Mammary epithelial cell (primary cell): ENCODE data around the gene TRIP13.

Experiments
- EZH2 ChIP-seq: IDR thresholded peaks from 2 replicates; pipeline ENCODE4 v1.6.1; 2012; ENCODE audit warnings: low read length, inconsistent platforms, borderline replicate concordance
- TF ChIP-seq, protein P1 (sequence below), 2 donors: IDR thresholded peaks in 1 of 2; conservative IDR thresholded peaks in 1 of 2; 2 replicates each; pipeline ENCODE4 v1.5.1; 2011 to 2012; ENCODE audit warnings: inconsistent platforms in 2 of 2, low read length in 2 of 2, mild to moderate bottlenecking in 2 of 2, control low read depth in 1 of 2, low read depth in 1 of 2; ENCODE audit not compliant: insufficient read depth in 1 of 2; ENCODE audit errors: extremely low read depth in 1 of 2

DNA sequence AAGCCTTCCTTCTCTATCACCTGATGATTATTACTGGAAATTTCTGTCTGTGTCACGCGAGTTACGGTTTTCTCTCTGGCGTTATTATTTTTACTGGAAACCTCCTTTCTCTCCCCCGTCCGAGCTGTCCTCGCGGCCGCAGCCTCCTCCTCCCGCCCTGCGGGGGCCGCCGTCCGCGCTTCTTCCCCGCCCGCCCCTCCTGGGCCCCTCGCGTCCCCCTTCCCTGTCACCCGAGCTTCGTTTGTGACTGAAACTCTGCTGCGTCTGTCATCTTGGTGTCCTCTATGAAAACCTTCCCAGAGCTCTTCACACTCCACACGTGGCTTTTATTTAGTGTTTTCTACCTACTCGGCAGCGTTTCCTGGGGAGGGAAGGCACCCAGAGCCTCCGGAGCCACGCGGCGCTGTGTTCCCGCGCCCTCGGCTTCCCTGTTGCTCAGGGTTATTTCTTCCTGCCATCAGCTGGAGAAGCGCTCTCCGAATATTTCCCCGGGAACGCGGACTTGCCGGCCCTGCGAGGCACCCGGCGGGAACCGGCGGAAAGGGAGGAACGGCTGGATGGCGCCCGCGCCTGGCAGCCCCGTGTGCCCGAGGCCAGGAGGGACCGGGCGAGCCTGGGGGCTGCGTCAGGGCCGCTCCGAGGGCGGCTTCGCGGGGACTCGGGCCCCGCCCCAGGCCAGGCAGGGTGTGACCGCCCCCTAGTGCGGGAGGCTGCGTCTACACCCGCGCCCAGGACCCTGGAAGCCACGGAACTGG is 33.9 kb downstream of the TRIP13 start:
- TF ChIP-seq, protein P1, sequence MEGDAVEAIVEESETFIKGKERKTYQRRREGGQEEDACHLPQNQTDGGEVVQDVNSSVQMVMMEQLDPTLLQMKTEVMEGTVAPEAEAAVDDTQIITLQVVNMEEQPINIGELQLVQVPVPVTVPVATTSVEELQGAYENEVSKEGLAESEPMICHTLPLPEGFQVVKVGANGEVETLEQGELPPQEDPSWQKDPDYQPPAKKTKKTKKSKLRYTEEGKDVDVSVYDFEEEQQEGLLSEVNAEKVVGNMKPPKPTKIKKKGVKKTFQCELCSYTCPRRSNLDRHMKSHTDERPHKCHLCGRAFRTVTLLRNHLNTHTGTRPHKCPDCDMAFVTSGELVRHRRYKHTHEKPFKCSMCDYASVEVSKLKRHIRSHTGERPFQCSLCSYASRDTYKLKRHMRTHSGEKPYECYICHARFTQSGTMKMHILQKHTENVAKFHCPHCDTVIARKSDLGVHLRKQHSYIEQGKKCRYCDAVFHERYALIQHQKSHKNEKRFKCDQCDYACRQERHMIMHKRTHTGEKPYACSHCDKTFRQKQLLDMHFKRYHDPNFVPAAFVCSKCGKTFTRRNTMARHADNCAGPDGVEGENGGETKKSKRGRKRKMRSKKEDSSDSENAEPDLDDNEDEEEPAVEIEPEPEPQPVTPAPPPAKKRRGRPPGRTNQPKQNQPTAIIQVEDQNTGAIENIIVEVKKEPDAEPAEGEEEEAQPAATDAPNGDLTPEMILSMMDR (conservative IDR thresholded peaks at IDR 0.05 in 1 of 2, IDR thresholded peaks at IDR 0.05 in 1 of 2; ENCODE audit: extremely low read depth in 1 of 2, insufficient read depth in 1 of 2, low read depth in 1 of 2, low read length in 2 of 2): peak; percentile 7 to 10
- TF ChIP-seq EZH2: no peak
